GM10847 (cell line): Measurements from ENCODE around the gene CCNK.
A peak's percentile ranks its signal among the peaks of the same experiment; 100 is the strongest.

Experiments
- POLR2A ChIP-seq: IDR thresholded peaks from 2 replicates; pipeline ENCODE4 v1.6.1; 2011; ENCODE audit not compliant: insufficient read length; ENCODE audit errors: extremely low read depth

Gene CCNK

GRCh38 chr14:99478128-99478527 is 3.1 kb upstream of the CCNK start:
- TF ChIP-seq POLR2A: no peak

- no peak for TF ChIP-seq POLR2A
Measured at GRCh38 chr14:99479160-99479905, 1.9 kb upstream of the CCNK start.

- peak; percentile 34 for TF ChIP-seq POLR2A
Measured at GRCh38 chr14:99479906-99480869, 1.0 kb upstream of the CCNK start, which contains the start of gene SETD3. Gene SETD3, minus strand, starts transcription at chr14:99480859. Its CDS starts 15,054 bp downstream, at chr14:99465805.

GRCh38 chr14:99481745-99482099 is 513 bp downstream of the CCNK start:
- TF ChIP-seq POLR2A: no peak

GRCh38 chr14:99484106-99484505 is 2.9 kb downstream of the CCNK start:
- TF ChIP-seq POLR2A: no peak

GRCh38 chr14:99497341-99497740 is 16.1 kb downstream of the CCNK start:
- TF ChIP-seq POLR2A: no peak

- no peak for TF ChIP-seq POLR2A
Measured at GRCh38 chr14:99497894-99498293, 16.7 kb downstream of the CCNK start.

GRCh38 chr14:99502989-99503421 is 21.8 kb downstream of the CCNK start:
- no peak for TF ChIP-seq POLR2A

GRCh38 chr14:99503848-99504453 is 22.7 kb downstream of the CCNK start:
- no peak for TF ChIP-seq POLR2A

GRCh38 chr14:99505089-99505488 is 23.9 kb downstream of the CCNK start:
- TF ChIP-seq POLR2A: no peak

- TF ChIP-seq POLR2A: no peak
Measured at GRCh38 chr14:99506276-99506675, 25.1 kb downstream of the CCNK start.

GRCh38 chr14:99507860-99508640 is 26.8 kb downstream of the CCNK start:
- TF ChIP-seq POLR2A: no peak

- no peak for TF ChIP-seq POLR2A
Measured at GRCh38 chr14:99508896-99509629, 27.9 kb downstream of the CCNK start.

- no peak for TF ChIP-seq POLR2A
Measured at GRCh38 chr14:99509871-99510555, 28.8 kb downstream of the CCNK start.
